Measurements from ENCODE around the gene ETS1.

Gene ETS1

GRCh38 chr11:128520206-128520887, 67.0 kb downstream of the ETS1 start:
- ChIA-PET POLR2A (interaction anchor here (1.6 kb wide), 1 partner anchor 9 kb away, joined by 4 read pairs; no protein-coding TSS in a partner anchor), CTCF (interaction anchor here (0.6 kb wide), 1 partner anchor 9 kb away, joined by 3 read pairs; no protein-coding TSS in a partner anchor)
- no peak for DNase-seq (ENCODE audit: extremely low spot score)
- TF ChIP-seq NFRKB (IDR thresholded peaks at IDR 0.05) (no peak), TARDBP (IDR thresholded peaks at IDR 0.05) (no peak), FOXM1 (IDR thresholded peaks at IDR 0.05; ENCODE audit: borderline replicate concordance) (no peak), BHLHE40 (IDR thresholded peaks at IDR 0.05; ENCODE audit: borderline replicate concordance) (no peak), FOXK2 (IDR thresholded peaks at IDR 0.05) (no peak), HDGF (IDR thresholded peaks at IDR 0.05; ENCODE audit: borderline replicate concordance) (no peak), CTBP1 (IDR thresholded peaks at IDR 0.05; ENCODE audit: borderline replicate concordance) (no peak)

- ChIA-PET CTCF (no interaction called here), POLR2A (no interaction called here)
- no peak for DNase-seq (ENCODE audit: extremely low spot score)
- no peak for TF ChIP-seq NFRKB (IDR thresholded peaks at IDR 0.05)
- no peak for TF ChIP-seq FOXA1 (IDR thresholded peaks at IDR 0.05)
- TF ChIP-seq HDGF (IDR thresholded peaks at IDR 0.05; ENCODE audit: borderline replicate concordance), result no peak
- TF ChIP-seq PKNOX1 (IDR thresholded peaks at IDR 0.05), result no peak
- TF ChIP-seq ARNT (IDR thresholded peaks at IDR 0.05), result no peak
- no peak for TF ChIP-seq SP1 (IDR thresholded peaks at IDR 0.05)
- TF ChIP-seq FOXM1 (IDR thresholded peaks at IDR 0.05; ENCODE audit: borderline replicate concordance), result no peak
- no peak for TF ChIP-seq LEF1 (IDR thresholded peaks at IDR 0.05; ENCODE audit: borderline replicate concordance)
- TF ChIP-seq TARDBP (IDR thresholded peaks at IDR 0.05), result no peak
- TF ChIP-seq BHLHE40 (IDR thresholded peaks at IDR 0.05; ENCODE audit: borderline replicate concordance), result no peak
- TF ChIP-seq SUZ12 (IDR thresholded peaks at IDR 0.05), result no peak
- TF ChIP-seq CTBP1 (IDR thresholded peaks at IDR 0.05; ENCODE audit: borderline replicate concordance), result no peak
- TF ChIP-seq ZNF384 (IDR thresholded peaks at IDR 0.05), result no peak
- TF ChIP-seq FOXK2 (IDR thresholded peaks at IDR 0.05), result no peak
- TF ChIP-seq L3MBTL2 (conservative IDR thresholded peaks at IDR 0.05), result no peak
- TF ChIP-seq ELF4 (IDR thresholded peaks at IDR 0.05), result no peak
Measured at GRCh38 chr11:128519338-128519737, 68.0 kb downstream of the ETS1 start.

GRCh38 chr11:128518493-128519207, 68.7 kb downstream of the ETS1 start:
- ChIA-PET POLR2A (no interaction called here), CTCF (no interaction called here)
- no peak for DNase-seq (ENCODE audit: extremely low spot score)
- TF ChIP-seq TARDBP (IDR thresholded peaks at IDR 0.05) (no peak), SP1 (IDR thresholded peaks at IDR 0.05) (no peak), BHLHE40 (IDR thresholded peaks at IDR 0.05; ENCODE audit: borderline replicate concordance) (no peak), ARNT (IDR thresholded peaks at IDR 0.05) (no peak)

GRCh38 chr11:128517451-128518230, 69.7 kb downstream of the ETS1 start:
- POLR2A ChIA-PET, result no interaction called here

GRCh38 chr11:128516886-128517285, 70.5 kb downstream of the ETS1 start:
- ChIA-PET CTCF (no interaction called here), POLR2A (no interaction called here)
- DNase-seq (ENCODE audit: extremely low spot score), result no peak
- TF ChIP-seq CTBP1 (IDR thresholded peaks at IDR 0.05; ENCODE audit: borderline replicate concordance) (no peak), LEF1 (IDR thresholded peaks at IDR 0.05; ENCODE audit: borderline replicate concordance) (no peak), BHLHE40 (IDR thresholded peaks at IDR 0.05; ENCODE audit: borderline replicate concordance) (no peak), FOXM1 (IDR thresholded peaks at IDR 0.05; ENCODE audit: borderline replicate concordance) (no peak), SP1 (IDR thresholded peaks at IDR 0.05) (no peak), FOXA1 (IDR thresholded peaks at IDR 0.05) (no peak), FOXK2 (IDR thresholded peaks at IDR 0.05) (no peak), PKNOX1 (IDR thresholded peaks at IDR 0.05) (no peak), ARNT (IDR thresholded peaks at IDR 0.05) (no peak), TARDBP (IDR thresholded peaks at IDR 0.05) (no peak), SUZ12 (IDR thresholded peaks at IDR 0.05) (no peak), NFRKB (IDR thresholded peaks at IDR 0.05) (no peak), ZNF384 (IDR thresholded peaks at IDR 0.05) (no peak), ELF4 (IDR thresholded peaks at IDR 0.05) (no peak), L3MBTL2 (conservative IDR thresholded peaks at IDR 0.05) (no peak)

More at GRCh38 chr11:128517451-128518230, 69.7 kb downstream of the ETS1 start:
- no peak for TF ChIP-seq CTBP1 (IDR thresholded peaks at IDR 0.05; ENCODE audit: borderline replicate concordance)
- TF ChIP-seq L3MBTL2 (conservative IDR thresholded peaks at IDR 0.05), result no peak
- no peak for TF ChIP-seq NFRKB (IDR thresholded peaks at IDR 0.05)
- TF ChIP-seq HDGF (IDR thresholded peaks at IDR 0.05; ENCODE audit: borderline replicate concordance), result no peak
- TF ChIP-seq SP1 (IDR thresholded peaks at IDR 0.05), result no peak
- no peak for TF ChIP-seq SUZ12 (IDR thresholded peaks at IDR 0.05)
- CTCF ChIA-PET, result no interaction called here
- DNase-seq (ENCODE audit: extremely low spot score), result no peak

Data from HEK293T (cell line).